Activated B cell treated with CpG ODN at 0.5 μM for 24 hours (primary cell): ENCODE measurements around the gene KDR. TPM values are rescaled to one million over a fixed set of nuclear protein-coding genes. Genes with fewer than 3 reads are reported as not detected.

Source experiments
- ATAC-seq: fragments of 200-7000 bp; cut with Tn5 transposase; one replicate; pipeline ENCODE4 v1.10.0; 2021; ENCODE audit warnings: low read depth, mild to moderate bottlenecking, moderate library complexity
- CTCF ChIA-PET: fragments of 350-600 bp; sonication (Branson Sonifier 250); formaldehyde crosslinking; loops from one replicate; lab custom pipeline; 2021; ENCODE audit warnings: antibody characterized with exemption; lab: Charles Lee
- POLR2A ChIA-PET: fragments of 350-600 bp; sonication (Branson Sonifier 250); formaldehyde crosslinking; loops from one replicate; lab custom pipeline; 2021; ENCODE audit warnings: antibody characterized with exemption; lab: Charles Lee
- DNase-seq: peaks from one replicate; pipeline ENCODE4 v3.0.0; 2022
- H3K27ac Mint-ChIP-seq: one replicate; pipeline ENCODE4 v1.8.0; 2020; ENCODE audit warnings: mixed read lengths
- H3K27me3 Mint-ChIP-seq: one replicate; pipeline ENCODE4 v1.8.0; 2021; ENCODE audit warnings: mixed read lengths
- H3K36me3 Mint-ChIP-seq: one replicate; pipeline ENCODE4 v1.8.0; 2021; ENCODE audit warnings: low read depth, mixed read lengths
- H3K4me1 Mint-ChIP-seq: one replicate; pipeline ENCODE4 v1.8.0; 2021; ENCODE audit warnings: mixed read lengths
- H3K4me3 Mint-ChIP-seq: one replicate; pipeline ENCODE4 v1.8.0; 2020; ENCODE audit warnings: mild to moderate bottlenecking, mixed read lengths
- H3K9me3 Mint-ChIP-seq: one replicate; pipeline ENCODE4 v1.8.0; 2020; ENCODE audit warnings: mixed read lengths
- intact Hi-C: fragments of 100-400 bp; cut with micrococcal nuclease; formaldehyde crosslinking; loops from one replicate; pipeline ENCODE4 v1.15.1; 2024
- total RNA-seq: library from RNA; stranded (reverse); gene quantifications from 2 replicates; pipeline ENCODE4 v1.2.3, GENCODE V29; 2022
- TF ChIP-seq, protein P1 (sequence below): fragments of 200-600 bp; IDR thresholded peaks from one replicate; pipeline ENCODE4 v1.8.0; 2022; ENCODE audit warnings: antibody characterized with exemption, mild to moderate bottlenecking

Gene KDR
- total RNA-seq, 1 donor from 2014 or later: not detected

DNA sequence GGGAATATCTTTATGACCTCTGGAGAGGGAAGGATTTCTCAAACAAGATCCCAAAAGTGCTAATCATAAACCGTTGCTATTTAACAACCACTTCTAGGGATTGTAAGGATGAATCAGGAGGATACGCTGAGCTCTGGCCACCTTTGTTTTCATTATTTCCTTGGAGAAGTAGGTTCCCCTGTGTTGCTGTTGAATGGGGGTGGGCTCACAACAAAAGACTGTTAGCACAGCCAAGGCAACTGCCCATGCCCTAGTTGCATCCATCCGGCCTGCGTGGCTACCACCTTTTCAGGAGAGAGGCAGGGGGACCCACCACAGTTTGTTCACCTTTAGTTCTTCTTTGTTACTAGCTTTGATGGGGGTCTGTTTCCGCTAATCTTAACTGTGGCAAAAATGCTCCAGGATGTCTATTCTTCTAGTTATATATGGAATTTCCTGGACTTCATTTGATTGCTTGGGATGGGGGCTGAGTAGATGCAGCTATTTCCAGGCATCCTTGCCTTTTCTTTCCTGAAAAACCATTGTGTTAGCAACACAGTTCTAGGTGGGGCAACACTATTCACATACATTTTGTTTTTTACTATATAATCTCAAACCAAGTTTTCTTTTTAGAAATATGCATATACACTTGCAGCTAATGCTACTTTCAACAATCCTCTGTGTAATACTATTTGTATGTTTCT, 95.4 kb downstream of the KDR start:
- ChIA-PET CTCF (no interaction called here), POLR2A (no interaction called here)

DNA sequence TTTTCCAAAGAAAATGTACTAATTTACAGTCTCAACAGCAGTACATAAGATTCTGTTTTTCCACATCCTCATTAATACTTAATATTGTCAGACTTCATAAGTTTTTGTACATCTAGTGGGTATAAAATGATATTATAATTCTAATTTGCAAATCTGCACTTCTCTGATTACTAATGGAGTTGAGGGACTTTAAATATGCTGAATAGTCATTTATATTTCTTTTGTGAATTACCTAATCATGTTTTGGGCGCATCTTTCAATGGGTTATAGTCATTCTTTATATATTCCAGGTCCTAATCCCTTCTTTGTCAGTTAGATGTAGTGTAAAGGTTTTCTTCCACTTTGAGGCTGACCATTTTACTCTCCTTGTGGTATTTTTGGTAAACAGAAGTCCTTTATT, 96.1 kb downstream of the KDR start:
- no peaks in the 10 kb centered on the region for H3K4me1 Mint-ChIP-seq
- no peaks in the 10 kb centered on the region for H3K9me3 Mint-ChIP-seq
- H3K27ac Mint-ChIP-seq: no peak overlapping the region
- H3K27me3 Mint-ChIP-seq: no peaks in the 10 kb centered on the region
- no peak for DNase-seq
- TF ChIP-seq, protein P1, sequence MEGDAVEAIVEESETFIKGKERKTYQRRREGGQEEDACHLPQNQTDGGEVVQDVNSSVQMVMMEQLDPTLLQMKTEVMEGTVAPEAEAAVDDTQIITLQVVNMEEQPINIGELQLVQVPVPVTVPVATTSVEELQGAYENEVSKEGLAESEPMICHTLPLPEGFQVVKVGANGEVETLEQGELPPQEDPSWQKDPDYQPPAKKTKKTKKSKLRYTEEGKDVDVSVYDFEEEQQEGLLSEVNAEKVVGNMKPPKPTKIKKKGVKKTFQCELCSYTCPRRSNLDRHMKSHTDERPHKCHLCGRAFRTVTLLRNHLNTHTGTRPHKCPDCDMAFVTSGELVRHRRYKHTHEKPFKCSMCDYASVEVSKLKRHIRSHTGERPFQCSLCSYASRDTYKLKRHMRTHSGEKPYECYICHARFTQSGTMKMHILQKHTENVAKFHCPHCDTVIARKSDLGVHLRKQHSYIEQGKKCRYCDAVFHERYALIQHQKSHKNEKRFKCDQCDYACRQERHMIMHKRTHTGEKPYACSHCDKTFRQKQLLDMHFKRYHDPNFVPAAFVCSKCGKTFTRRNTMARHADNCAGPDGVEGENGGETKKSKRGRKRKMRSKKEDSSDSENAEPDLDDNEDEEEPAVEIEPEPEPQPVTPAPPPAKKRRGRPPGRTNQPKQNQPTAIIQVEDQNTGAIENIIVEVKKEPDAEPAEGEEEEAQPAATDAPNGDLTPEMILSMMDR: no peak
- CTCF ChIA-PET: no interaction called here
- intact Hi-C loops: no loop called here
- no peak overlapping the region for H3K4me3 Mint-ChIP-seq
- ATAC-seq: no peak
- H3K36me3 Mint-ChIP-seq: no peaks in the 10 kb centered on the region
- POLR2A ChIA-PET: no interaction called here

More for the DNA sequence above, 95.4 kb downstream of the KDR start:
- Mint-ChIP-seq H3K4me1 (no peaks in the 10 kb centered on the region), H3K27me3 (no peaks in the 10 kb centered on the region), H3K4me3 (no peak overlapping the region), H3K9me3 (no peaks in the 10 kb centered on the region), H3K36me3 (no peaks in the 10 kb centered on the region), H3K27ac (no peak overlapping the region)
- ATAC-seq (no peak), DNase-seq (no peak)
- intact Hi-C loops: no loop called here
- TF ChIP-seq, protein P1: no peak

Other genes with a start within 250 kb of the KDR start
- 4.5 and 5.7 TPM in 2 replicates for gene SRD5A3, start 220.6 kb upstream of the KDR start, total RNA-seq